Smooth muscle cell (in vitro differentiated cells): ENCODE data around the gene CHD5. TPM values are rescaled to one million over a fixed set of nuclear protein-coding genes. Genes with fewer than 3 reads are reported as not detected.

ENCODE experiments used
- DNase-seq: peaks from one replicate; lab custom pipeline; 2025; ENCODE audit not compliant: unreplicated experiment; lab: John Stamatoyannopoulos, UW
- H2AFZ ChIP-seq: fragments of 200-600 bp; sonication (generic); 2 replicates; pipeline ENCODE4 v1.6.0; 2016; ENCODE audit warnings: antibody characterized with exemption, low read depth, mild to moderate bottlenecking
- H3F3A ChIP-seq: fragments of 200-600 bp; sonication (generic); 2 replicates; pipeline ENCODE4 v1.6.0; 2017; ENCODE audit warnings: antibody characterized with exemption, low read depth
- H3K27ac ChIP-seq: fragments of 200-600 bp; sonication (generic); 2 replicates; pipeline ENCODE4 v1.5.1; 2016; ENCODE audit warnings: low read depth, mild to moderate bottlenecking
- H3K27me3 ChIP-seq: fragments of 200-600 bp; sonication (generic); 2 replicates; pipeline ENCODE4 v1.6.1; 2016; ENCODE audit warnings: low read depth, mild to moderate bottlenecking
- H3K36me3 ChIP-seq: fragments of 200-600 bp; sonication (generic); 2 replicates; pipeline ENCODE4 v1.5.1; 2016; ENCODE audit warnings: low read depth
- H3K4me1 ChIP-seq: fragments of 200-600 bp; sonication (generic); 2 replicates; pipeline ENCODE4 v1.5.1; 2016; ENCODE audit warnings: low read depth
- H3K4me2 ChIP-seq: fragments of 200-600 bp; sonication (generic); 2 replicates; pipeline ENCODE4 v1.6.0; 2016; ENCODE audit warnings: mild to moderate bottlenecking
- H3K4me3 ChIP-seq: fragments of 200-600 bp; sonication (generic); 2 replicates; pipeline ENCODE4 v1.5.1; 2016; ENCODE audit warnings: mild to moderate bottlenecking
- H3K79me2 ChIP-seq: fragments of 200-600 bp; sonication (generic); 2 replicates; pipeline ENCODE4 v1.6.0; 2016; ENCODE audit warnings: low read depth, mild to moderate bottlenecking
- H3K9ac ChIP-seq: fragments of 200-600 bp; sonication (generic); 2 replicates; pipeline ENCODE4 v1.6.0; 2016; ENCODE audit warnings: low read depth
- H3K9me3 ChIP-seq: fragments of 200-600 bp; sonication (generic); replicated peaks from 2 replicates; pipeline ENCODE4 v1.5.1; 2016; ENCODE audit warnings: low read depth
- H4K20me1 ChIP-seq: fragments of 200-600 bp; sonication (generic); 2 replicates; pipeline ENCODE4 v1.6.0; 2016; ENCODE audit warnings: low read depth
- CTCF ChIP-seq: fragments of 200-600 bp; sonication (generic); IDR thresholded peaks from 2 replicates; pipeline ENCODE4 v1.5.1; 2017; ENCODE audit warnings: borderline replicate concordance, mild to moderate bottlenecking, antibody characterized with exemption; ENCODE audit not compliant: insufficient read depth, poor library complexity, severe bottlenecking
- WGBS: methylation state at CpG from one replicate; pipeline ENCODE4 v1.1.7; 2016; ENCODE audit warnings: low lambda C conversion rate; 5-methylcytosine and 5-hydroxymethylcytosine counted together
- polyA plus RNA-seq: library from polyadenylated mRNA; unstranded; fragments of >200 nt; fragmentation: Nextera tagmentation; extraction: Ambion mirVana; gene quantifications from 2 replicates; pipeline ENCODE4 v1.2.1, GENCODE V29; 2016
- total RNA-seq: library from RNA; depleted of rRNA; stranded (reverse); fragments of >200 nt; gene quantifications from 2 replicates; pipeline ENCODE4 v1.2.3, GENCODE V29; 2014

CHD5 gene
- total and polyA plus RNA-seq, 2 experiments from 2014 or later: 0.40 TPM; not detected in 1

GRCh38 chr1:6168947-6169586 is 11.1 kb downstream of the CHD5 start:
- no peak overlapping the region for H3K4me3 ChIP-seq
- no peak overlapping the region for H2AFZ ChIP-seq
- H3K36me3 ChIP-seq: no peaks in the 10 kb centered on the region
- no peaks in the 10 kb centered on the region for H3K4me1 ChIP-seq
- H3K79me2 ChIP-seq: no peaks in the 10 kb centered on the region
- H3F3A ChIP-seq: no peaks in the 10 kb centered on the region
- peaks cover 15% of the 10 kb centered on the region for H3K27me3 ChIP-seq
- no peak for TF ChIP-seq CTCF
- H3K9me3 ChIP-seq: no peaks in the 10 kb centered on the region
- H3K4me2 ChIP-seq: no peak overlapping the region
- DNase-seq: no peak
- H3K27ac ChIP-seq: no peak overlapping the region
- H3K9ac ChIP-seq: no peak overlapping the region
- WGBS: 88% methylated on average over 18 of the region's 18 CpGs
- no peaks in the 10 kb centered on the region for H4K20me1 ChIP-seq

GRCh38 chr1:6167391-6168303 is 12.5 kb downstream of the CHD5 start:
- Histone ChIP-seq H3K4me1 (no peaks in the 10 kb centered on the region), H3K79me2 (no peaks in the 10 kb centered on the region), H3K27ac (no peak overlapping the region), H3K4me2 (no peak overlapping the region), H3K9me3 (no peaks in the 10 kb centered on the region), H2AFZ (no peak overlapping the region), H3F3A (no peaks in the 10 kb centered on the region), H3K4me3 (no peak overlapping the region), H3K27me3 (peaks cover 15% of the 10 kb centered on the region), H4K20me1 (no peaks in the 10 kb centered on the region), H3K9ac (no peak overlapping the region), H3K36me3 (no peaks in the 10 kb centered on the region)
- TF ChIP-seq CTCF: no peak
- DNase-seq: no peak
- 92% methylated on average over 34 of the region's 34 CpGs for WGBS

GRCh38 chr1:6166655-6167390 is 13.3 kb downstream of the CHD5 start:
- no peak for TF ChIP-seq CTCF

More at GRCh38 chr1:6166655-6167390, 13.3 kb downstream of the CHD5 start:
- Histone ChIP-seq H3K36me3 (no peaks in the 10 kb centered on the region), H3K4me1 (no peaks in the 10 kb centered on the region), H4K20me1 (no peaks in the 10 kb centered on the region), H3K27ac (no peak overlapping the region), H3K9ac (no peak overlapping the region), H3K4me2 (no peak overlapping the region), H3F3A (no peaks in the 10 kb centered on the region), H3K79me2 (no peaks in the 10 kb centered on the region), H2AFZ (no peak overlapping the region), H3K4me3 (no peak overlapping the region), H3K27me3 (peaks cover 15% of the 10 kb centered on the region), H3K9me3 (no peaks in the 10 kb centered on the region)
- 85% methylated on average over 17 of the region's 19 CpGs for WGBS
- no peak for DNase-seq
